DMS114 treated with DMSO at 0.1 percent for 48 hours (cell line): ENCODE data around the gene ANKRD6.

Experiments used
- DNase-seq: peaks from one replicate; lab custom pipeline; 2025; ENCODE audit not compliant: unreplicated experiment; lab: John Stamatoyannopoulos, UW

The ANKRD6 gene

DNA sequence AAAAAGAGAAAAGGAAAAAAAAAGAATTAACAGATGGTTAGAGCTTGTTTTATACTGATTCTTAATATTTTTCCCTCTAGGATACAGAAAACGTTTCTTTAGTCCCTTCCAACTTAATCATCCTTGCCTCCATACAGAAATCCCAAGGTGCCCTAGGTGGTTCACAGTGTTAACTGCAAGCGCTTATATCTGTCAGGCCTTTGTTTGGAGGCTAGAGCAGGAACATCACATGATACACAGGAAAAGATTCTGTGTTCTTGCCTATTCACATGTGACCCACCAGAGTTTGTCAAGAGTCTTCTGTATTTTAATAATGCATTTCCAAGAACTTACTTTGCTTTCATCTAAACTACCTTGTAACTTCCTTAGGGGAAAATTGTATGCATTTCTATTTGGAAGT lies 31.3 kb downstream of the ANKRD6 start:
- no peak for DNase-seq

DNA sequence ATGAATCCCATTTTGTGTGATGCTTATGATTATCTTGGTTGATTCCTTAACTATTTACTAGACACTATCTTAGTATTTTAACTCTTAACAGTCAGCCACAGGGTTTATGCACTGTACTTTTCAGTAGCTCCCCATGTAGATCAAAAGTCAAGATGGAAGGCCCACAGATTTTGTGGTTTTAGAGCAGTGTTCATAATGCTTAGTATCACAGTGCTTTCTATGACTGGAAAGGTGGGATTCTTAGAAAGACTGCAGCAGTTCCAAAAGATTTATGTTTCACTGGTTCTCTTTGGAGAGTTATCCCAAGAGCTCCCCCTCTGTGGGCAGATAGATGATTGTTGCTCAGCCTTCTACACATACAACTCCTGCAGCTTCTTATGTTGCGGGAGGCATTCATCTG lies 34.5 kb downstream of the ANKRD6 start:
- no peak for DNase-seq

DNA sequence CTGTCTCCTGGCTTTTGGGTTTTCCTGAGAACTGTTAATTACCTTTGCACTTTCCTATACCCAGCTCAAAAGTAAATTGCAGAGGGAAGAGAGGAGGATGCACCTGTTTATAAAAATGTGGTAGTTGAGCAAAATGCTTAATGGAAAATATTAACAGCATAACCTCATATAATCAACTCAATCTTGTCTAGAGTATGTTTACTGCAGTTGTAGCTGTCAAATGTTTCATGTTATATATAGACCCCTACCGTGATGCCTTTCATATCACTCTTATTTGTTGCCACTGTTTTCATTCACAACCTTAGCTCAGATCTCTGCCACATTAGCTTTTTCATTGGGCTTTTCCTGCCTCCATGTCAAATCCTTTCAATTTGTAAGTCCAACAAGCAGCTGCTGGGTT lies 36.0 kb downstream of the ANKRD6 start:
- no peak for DNase-seq

DNA sequence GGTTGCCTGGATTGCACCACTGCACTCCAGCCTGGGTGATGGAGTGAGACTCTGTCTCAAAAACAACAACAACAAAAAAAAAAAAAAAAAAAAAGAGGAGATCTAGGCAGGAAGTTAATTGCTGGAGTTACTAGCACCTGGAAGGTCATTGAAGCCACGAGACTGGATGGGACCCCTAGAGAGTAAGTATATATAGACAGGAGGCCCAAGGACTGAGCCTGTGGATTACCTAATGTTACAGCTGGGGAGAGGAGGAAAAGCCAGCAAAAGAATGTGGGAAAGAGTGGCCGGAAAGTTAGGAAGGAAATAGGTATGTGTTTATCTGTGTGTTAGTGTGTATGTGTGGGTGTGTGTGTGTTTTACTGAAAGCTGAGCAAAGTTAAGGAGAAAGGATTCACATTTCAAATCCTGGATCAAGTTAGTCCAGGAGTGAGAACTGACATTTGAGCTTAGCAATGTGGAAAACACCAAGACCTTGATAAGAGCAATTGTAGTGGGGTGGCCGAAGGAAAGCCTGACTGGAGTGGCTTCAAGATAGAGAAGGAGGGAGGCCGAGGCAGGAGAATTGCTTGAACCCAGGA lies 38.4 kb downstream of the ANKRD6 start:
- no peak for DNase-seq

DNA sequence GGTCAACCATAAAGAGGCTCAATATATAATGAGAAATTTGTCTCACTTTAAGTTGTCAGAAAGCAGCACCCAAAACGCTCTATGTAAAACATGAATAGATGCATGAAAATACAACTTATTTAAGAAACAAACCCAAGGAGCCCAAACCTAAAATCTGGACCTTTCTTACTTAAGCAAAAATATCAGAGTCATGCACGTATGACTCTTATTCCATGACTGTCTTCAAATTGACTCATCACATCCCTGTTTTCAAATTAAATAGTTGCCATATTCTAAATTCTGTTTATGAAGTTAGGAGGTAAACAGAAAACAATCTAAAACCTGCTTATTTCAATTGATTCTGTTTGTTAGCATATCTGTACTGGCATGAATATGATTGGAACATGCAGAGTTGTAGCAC lies 42.1 kb downstream of the ANKRD6 start:
- no peak for DNase-seq

DNA sequence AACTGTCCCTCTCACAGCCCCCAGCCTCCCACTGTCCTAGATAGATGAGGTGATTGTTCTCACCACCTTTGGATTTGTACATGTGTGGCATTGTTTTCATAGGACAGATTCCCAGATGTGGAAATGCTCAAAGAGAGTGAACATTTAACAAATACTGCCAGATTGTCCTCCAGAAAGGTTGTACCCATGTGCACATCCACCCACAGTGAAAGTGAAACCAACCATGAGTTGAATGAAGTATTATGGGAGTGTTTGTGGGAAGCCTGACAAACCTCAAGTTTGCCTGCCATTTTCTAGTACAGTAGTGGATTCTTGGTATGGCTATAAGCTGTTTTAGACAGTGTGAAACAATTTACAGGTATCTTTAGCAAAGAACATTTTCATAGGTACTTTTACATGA lies 42.7 kb downstream of the ANKRD6 start:
- no peak for DNase-seq

DNA sequence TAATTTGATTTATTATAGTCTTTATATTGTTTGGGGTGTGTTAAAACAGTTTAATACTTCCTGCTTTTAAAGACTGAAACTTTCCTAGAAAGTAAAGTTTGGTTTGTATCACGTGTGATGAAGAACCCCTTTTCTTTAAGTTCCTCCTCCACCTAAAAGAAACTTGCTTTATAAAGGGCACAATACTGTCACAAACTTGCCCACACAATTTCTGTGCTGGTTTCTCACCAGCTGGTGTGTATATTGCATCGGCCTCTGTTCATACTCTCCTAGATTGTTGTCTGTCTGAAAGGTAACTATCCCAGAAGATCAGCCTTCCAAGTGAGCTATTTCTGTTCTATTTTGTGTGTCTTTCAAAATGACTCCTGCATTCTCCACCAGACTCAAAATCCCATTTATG lies 46.9 kb downstream of the ANKRD6 start:
- DNase-seq = no peak

DNA sequence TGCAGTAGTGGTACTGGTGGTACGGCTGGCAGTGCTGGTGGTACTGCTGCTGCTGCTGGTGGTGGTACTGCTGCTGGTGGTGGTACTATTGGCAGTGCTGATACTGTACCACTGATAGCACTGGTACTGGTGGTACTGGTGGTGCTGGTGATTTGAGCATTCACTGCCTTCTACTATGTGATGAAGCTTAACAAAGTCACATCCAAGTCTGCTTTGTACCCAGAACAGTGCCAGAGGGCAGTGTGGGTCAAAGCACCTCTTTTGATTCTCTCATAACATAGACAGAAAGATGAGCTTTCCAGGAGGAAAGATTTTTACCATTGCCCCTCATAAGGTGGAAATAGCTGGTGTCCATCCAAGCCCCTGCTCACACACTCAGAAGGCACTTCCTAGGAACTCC lies 48.7 kb downstream of the ANKRD6 start:
- DNase-seq = no peak

DNA sequence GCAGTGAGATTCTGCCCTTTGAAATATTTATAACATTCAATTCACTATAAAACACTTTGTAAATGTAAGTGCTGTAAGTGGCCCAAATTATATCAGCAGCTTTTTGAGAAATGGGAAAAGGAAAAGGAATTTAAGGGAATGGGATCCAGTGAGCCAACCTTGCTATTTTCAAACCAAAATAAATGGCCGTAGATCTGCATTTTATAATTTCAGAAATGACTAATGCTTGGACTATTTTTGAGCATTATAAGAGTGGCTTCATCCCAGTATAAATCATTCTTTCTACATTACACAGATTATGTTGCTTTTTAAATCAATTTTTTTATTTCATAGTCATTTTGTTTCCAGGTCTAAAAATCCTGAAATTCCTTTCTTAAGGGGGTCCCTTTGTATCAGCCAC lies 49.2 kb downstream of the ANKRD6 start:
- no peak for DNase-seq

DNA sequence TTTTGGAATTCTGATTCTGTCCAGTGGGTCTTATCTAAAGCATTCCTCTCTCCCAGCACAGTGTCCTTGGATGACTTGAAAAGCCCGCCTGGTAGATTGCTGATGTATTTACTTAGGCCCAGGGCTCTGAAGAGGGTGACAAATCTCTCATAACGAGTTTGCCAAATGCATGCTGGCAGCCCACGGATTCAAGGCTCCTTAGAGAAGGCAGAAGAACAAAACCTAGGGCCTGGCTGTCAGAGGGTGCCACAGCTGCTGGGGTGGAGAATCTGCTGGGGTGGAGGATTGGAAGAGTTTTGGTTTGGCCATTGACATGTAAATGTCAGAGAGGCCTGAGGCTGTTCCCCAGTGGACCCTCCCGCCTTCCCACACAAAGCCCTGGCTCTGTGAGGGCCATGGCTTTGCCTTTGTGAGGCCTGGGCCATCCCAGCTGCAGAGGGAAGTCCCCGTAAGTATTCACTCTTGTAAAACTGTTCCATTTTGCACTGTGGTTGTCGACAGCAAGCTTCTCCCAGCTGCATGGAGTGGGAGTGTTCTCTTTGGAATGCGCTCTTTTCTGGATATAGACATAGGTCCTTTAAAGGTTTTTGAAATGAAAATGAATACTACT lies 50.3 kb downstream of the ANKRD6 start:
- DNase-seq = no peak

DNA sequence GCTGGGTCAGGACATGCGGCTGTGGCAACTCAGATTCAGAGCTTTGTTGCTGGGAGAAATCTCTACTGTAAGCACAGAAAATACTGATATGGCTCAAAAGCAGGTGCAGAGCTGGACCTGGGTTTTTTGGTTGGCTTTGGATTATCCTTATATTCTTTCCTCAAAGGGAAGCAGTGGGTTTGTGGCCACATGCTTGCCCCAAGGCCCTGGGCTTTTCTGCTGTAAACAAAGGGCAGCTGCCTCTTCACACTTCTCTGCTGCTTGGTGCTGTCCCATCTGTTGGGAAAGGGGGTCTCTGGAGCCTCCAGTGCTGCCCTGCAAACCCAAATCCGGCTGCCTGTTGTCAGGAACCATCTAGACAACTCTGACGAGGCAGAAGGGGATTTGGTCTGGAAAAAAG lies 52.4 kb downstream of the ANKRD6 start:
- no peak for DNase-seq

DNA sequence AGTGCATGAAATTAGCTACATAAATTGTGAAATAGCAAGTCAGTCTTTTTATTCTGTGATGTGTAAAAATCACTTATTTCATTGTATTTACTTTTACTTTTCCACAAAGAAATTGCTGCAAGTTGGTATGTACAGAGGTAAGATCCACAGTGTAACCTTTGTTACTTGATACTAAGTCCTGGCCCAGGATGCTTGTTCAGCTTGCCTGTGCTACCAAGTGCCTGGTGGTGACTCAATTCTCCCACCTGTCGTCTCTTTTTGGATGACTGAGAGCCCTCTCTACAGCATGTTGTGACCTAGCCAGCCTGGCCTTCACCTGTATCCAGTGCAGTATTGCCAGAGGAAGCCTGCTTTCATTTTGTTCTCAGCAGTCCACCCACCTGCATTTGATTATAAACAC lies 54.9 kb downstream of the ANKRD6 start:
- DNase-seq = no peak

DNA sequence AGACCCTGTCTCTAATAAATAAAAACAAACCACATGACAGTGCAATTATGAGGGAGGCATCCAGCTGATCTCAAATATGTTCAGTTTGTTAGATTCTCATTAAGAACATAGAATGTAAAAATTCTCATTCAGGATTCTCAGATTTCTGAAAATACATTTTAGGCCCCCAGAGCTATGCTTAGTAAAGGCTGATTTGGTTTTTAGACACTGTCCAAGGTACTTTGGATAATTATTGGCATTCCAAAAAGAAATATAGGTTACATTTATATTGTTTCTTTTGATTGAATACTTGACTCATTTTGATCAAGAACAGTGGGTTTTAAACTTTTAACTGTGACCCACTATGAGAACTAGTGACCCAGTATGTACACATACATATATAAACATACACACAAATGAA lies 55.5 kb downstream of the ANKRD6 start:
- no peak for DNase-seq

DNA sequence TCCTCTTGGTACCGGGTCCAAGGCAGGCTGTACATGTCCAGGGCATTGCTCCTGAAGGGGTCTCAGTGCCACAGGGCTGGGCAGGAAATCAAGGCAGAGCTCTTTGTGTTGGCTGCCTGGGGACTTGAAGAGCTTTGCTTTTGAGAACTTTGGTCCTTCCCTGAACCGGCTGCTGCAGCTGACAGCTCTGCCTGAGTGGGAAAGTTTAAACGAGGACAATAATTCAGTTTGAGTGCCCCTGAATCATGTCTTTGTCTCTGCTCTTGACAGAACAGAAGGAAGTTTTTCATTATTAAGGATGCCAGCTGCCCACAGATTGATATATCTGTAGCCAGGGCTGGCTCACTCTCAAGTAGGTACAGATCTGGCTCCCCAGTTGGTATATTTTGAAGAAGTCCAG lies 56.1 kb downstream of the ANKRD6 start:
- DNase-seq = no peak

DNA sequence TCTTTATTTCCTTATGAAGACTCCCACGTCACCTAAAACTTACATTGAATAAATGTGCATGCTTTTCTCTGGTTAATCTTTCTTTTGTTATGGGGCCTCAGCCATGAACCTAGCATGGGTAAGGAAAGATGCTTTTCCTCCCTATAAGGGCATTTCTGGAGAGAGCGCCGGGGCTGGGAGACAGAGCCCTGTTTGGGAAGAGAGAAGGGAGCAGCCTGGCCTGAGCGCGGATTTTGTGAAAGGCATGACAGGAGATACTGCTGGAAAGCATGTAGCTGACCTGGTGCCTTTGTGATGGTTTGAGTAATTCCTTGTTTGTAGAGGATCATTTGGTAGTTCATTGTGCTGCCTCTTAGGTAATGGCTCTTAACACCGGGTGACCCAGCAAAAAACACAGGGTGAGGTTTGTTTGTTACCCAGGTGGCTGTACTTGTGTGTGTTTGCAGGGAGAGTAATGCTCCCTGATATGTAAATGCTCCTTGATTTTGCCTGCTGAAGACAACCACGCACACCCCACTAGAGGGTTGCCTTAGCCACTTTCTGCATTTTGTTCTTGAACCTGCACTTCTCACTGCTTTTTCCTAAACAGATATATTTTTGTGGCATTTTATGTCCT lies 59.2 kb downstream of the ANKRD6 start:
- no peak for DNase-seq

DNA sequence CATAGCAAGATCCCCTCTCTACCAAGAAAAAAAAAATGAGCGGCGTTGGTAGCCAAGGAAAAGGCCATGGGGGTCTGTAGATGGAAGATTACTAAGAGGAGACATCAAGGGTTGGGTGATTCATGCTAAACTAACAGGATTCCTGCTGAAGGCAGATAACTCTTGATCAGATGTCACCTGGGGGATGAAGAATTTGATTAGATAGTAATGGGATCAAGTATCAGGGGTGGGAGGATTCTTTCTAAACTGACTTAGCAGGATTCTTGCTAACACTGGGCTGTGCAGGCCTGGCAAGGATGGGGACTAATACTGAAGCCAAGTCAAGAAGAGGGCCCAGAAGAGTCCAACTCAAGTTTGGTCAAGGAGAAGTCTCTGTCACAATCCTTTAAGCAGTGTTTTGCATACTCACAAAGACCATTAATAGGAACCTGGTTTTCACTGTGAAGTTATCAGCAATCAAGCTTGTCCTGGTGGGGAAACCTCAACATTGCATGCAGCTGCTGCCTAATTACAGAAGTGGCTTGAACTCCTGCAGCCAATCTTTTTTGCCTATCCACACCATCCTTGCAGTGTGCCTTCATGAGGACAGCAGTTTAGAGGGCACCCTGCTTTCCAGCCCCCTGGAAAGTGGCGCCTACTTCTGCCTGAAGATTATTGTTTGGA lies 61.3 kb downstream of the ANKRD6 start:
- no peak for DNase-seq

DNA sequence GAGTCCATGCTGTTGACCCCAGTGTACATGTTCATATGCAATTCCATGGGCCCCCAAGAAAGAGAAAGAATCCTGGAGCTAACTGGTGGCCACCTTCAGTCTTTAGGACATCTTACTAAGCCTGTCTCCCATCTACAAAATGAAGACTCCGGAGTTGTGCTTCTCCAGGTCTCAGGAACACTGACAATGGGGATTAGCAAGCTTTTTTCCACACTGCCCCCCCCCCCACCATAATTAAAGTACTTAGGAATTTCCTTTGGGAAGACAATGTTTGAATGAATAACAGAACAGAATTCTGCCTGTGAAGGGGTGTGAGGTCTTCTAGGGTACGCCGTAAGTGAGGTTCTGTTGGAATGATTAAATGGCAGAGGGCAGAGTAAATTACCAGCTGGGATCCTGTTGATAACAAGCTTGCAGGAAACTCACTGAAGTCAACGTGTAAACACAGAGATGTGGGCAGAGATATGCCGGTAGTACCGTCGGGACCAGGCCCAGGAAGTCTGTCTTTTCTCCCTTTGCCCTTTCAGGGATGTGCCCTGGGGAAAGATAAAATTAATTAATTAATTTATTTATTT lies 63.1 kb downstream of the ANKRD6 start:
- no peak for DNase-seq

DNA sequence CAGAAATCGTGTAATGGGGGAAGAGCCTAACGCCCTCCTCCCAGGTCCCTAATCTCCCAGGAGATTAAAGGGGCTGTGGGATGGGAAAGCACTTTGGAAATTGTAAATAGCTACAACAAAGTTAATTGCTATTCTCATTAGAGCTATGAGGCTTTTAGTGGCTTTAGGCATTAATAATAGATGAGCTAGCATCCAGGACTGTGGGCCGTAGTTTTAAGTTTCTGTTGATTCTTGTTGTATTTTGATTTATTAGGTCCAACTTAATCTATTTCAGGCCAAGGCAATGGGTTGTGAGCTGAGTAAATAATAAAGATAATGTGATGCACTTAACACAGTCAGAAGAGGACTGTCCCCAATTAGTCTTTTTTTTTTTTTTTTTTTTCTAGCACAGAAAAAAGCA lies 67.7 kb downstream of the ANKRD6 start:
- no peak for DNase-seq

DNA sequence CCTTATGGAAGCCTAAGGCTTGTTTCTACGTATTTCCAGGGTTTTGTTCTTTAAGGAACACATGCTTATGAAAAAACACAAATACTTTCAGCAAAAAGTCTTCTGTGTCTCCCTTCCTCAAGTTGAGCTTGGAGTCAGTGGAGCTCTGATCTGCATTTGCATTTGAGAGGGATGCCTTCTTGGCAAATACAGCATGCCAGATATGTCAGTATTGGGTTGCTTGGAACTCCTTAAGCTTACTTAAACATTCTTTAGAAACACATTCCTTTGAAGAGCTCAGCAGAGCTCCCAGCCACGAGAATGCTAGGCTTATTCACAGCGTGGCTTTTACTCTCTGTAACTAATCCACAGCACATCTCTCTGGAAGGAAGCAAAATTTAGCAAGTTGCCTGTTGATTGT lies 68.3 kb downstream of the ANKRD6 start:
- no peak for DNase-seq

DNA sequence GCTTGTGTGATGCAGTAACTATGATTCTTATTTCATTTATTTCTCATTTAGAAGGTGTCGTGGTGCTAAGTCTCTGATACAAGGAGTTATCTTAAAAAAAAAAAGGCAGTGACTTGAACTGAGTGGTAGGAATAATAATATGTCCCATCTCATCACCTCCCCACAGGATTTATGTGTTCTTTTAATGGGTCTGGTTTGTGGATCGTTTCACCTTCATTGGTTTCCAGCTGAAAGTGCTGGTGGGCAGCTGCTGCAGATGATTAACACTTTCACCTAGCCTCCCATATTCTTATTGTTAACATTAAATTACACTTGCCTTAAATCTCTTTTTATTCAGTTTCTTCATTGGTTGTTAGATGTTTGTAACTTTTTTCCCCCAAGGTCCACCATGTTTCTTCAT lies 68.8 kb downstream of the ANKRD6 start:
- no peak for DNase-seq

DNA sequence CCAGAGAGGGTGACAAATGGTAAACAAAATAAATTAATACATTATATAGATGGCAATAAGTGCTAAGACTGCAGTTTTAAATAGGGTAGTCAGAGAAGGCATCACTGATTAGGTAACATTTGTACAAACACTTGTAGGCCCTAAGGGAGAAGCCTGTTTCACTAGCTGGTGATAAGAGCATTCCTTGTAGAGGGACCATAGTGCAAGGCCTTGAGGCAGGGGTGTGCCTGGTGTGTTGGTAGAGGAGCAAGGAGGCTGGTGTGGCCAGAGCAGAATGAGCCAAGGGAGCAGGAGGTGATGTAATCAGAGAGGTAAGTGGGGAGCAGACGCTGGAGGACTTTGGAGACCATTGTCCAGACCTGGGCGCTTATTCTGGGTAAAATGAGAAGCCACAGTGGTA lies 70.7 kb downstream of the ANKRD6 start:
- no peak for DNase-seq

DNA sequence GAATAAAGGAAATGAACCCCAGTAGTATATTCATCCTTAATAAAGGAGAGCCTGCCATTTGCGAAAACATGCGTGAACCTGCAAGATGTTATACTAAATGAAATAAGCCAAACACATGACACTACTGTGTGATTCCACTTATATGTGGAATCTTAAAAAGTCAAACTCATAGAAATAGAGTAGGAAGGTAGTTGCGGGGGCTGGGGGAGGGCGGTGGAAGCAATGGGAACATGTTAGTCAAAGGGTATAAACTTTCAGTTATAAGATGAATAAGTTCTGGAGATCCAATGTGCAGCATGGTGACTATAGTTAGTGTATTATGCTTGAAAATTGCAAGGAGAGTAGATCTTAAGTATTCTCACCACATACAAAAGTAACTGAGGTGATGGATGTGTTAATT lies 72.9 kb downstream of the ANKRD6 start:
- no peak for DNase-seq
